ENCODE measurements around the gene PSMD11. TPM values are rescaled to one million over a fixed set of nuclear protein-coding genes. Genes with fewer than 3 reads are reported as not detected.

Gene PSMD11
- total and polyA plus RNA-seq, 2 of the 13 experiments (the other 11 are each of a cell fraction or from before 2014, with no cell fraction given), result 69.8 to 152 TPM

DNA sequence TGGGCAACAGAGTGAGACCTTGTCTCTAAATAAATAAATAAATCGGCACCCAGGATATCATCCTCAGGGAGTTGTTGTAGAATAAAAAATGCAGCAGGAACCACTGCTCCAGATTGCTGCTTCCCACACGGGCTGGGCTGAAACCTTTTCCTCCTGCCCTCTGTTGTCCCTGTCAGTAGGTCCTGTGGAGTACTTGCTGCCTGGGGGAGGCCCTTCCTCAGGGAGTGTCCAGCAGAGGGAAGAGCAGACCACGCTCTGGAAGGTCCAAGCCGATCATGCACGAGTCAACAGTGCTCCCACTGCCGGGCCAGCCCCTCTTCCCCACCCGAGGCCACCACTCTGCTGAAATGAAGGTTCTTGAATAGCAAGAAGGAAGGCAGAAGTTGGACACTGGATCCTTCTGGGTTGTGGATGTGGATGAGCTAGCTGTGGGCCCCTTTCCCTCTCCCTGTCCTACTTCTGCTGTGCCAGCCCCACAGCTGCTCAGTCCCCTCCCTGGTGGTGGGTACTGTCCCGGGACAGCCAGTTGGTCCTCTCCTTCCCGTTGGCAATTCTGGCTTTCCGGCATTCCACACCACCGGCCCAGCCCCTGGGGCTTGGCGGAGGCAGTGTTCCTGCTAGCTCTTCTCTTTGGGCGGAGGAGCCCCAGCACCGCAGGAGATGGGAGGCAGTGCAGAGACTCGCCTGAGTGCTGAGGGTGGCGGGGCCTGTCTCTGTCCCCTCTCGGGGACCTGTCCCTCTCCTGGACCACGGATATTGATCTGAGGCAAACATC lies 53.3 kb downstream of the PSMD11 start (continued):
- TF ChIP-seq, protein P1, sequence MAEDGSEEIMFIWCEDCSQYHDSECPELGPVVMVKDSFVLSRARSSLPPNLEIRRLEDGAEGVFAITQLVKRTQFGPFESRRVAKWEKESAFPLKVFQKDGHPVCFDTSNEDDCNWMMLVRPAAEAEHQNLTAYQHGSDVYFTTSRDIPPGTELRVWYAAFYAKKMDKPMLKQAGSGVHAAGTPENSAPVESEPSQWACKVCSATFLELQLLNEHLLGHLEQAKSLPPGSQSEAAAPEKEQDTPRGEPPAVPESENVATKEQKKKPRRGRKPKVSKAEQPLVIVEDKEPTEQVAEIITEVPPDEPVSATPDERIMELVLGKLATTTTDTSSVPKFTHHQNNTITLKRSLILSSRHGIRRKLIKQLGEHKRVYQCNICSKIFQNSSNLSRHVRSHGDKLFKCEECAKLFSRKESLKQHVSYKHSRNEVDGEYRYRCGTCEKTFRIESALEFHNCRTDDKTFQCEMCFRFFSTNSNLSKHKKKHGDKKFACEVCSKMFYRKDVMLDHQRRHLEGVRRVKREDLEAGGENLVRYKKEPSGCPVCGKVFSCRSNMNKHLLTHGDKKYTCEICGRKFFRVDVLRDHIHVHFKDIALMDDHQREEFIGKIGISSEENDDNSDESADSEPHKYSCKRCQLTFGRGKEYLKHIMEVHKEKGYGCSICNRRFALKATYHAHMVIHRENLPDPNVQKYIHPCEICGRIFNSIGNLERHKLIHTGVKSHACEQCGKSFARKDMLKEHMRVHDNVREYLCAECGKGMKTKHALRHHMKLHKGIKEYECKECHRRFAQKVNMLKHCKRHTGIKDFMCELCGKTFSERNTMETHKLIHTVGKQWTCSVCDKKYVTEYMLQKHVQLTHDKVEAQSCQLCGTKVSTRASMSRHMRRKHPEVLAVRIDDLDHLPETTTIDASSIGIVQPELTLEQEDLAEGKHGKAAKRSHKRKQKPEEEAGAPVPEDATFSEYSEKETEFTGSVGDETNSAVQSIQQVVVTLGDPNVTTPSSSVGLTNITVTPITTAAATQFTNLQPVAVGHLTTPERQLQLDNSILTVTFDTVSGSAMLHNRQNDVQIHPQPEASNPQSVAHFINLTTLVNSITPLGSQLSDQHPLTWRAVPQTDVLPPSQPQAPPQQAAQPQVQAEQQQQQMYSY (CRISPR knock-in tag; IDR thresholded peaks at IDR 0.05), result no peak
- TF ChIP-seq SCMH1 (CRISPR knock-in tag; IDR thresholded peaks at IDR 0.05; ENCODE audit: borderline replicate concordance) (no peak), ARID2 (CRISPR knock-in tag; IDR thresholded peaks at IDR 0.05; ENCODE audit: borderline replicate concordance) (no peak), HOXA5 (CRISPR knock-in tag; IDR thresholded peaks at IDR 0.05) (no peak)
- TF ChIP-seq, protein P2, sequence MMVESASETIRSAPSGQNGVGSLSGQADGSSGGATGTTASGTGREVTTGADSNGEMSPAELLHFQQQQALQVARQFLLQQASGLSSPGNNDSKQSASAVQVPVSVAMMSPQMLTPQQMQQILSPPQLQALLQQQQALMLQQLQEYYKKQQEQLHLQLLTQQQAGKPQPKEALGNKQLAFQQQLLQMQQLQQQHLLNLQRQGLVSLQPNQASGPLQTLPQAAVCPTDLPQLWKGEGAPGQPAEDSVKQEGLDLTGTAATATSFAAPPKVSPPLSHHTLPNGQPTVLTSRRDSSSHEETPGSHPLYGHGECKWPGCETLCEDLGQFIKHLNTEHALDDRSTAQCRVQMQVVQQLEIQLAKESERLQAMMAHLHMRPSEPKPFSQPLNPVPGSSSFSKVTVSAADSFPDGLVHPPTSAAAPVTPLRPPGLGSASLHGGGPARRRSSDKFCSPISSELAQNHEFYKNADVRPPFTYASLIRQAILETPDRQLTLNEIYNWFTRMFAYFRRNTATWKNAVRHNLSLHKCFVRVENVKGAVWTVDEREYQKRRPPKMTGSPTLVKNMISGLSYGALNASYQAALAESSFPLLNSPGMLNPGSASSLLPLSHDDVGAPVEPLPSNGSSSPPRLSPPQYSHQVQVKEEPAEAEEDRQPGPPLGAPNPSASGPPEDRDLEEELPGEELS (CRISPR knock-in tag; IDR thresholded peaks at IDR 0.05), result no peak
- TF ChIP-seq, protein P3, sequence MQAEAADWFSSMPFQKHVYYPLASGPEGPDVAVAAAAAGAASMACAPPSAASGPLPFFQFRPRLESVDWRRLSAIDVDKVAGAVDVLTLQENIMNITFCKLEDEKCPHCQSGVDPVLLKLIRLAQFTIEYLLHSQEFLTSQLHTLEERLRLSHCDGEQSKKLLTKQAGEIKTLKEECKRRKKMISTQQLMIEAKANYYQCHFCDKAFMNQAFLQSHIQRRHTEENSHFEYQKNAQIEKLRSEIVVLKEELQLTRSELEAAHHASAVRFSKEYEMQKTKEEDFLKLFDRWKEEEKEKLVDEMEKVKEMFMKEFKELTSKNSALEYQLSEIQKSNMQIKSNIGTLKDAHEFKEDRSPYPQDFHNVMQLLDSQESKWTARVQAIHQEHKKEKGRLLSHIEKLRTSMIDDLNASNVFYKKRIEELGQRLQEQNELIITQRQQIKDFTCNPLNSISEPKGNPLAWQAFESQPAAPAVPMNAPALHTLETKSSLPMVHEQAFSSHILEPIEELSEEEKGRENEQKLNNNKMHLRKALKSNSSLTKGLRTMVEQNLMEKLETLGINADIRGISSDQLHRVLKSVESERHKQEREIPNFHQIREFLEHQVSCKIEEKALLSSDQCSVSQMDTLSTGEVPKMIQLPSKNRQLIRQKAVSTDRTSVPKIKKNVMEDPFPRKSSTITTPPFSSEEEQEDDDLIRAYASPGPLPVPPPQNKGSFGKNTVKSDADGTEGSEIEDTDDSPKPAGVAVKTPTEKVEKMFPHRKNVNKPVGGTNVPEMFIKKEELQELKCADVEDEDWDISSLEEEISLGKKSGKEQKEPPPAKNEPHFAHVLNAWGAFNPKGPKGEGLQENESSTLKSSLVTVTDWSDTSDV (CRISPR knock-in tag; IDR thresholded peaks at IDR 0.05), result no peak
- TF ChIP-seq, protein P4, sequence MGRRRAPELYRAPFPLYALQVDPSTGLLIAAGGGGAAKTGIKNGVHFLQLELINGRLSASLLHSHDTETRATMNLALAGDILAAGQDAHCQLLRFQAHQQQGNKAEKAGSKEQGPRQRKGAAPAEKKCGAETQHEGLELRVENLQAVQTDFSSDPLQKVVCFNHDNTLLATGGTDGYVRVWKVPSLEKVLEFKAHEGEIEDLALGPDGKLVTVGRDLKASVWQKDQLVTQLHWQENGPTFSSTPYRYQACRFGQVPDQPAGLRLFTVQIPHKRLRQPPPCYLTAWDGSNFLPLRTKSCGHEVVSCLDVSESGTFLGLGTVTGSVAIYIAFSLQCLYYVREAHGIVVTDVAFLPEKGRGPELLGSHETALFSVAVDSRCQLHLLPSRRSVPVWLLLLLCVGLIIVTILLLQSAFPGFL (CRISPR knock-in tag; IDR thresholded peaks at IDR 0.05), result no peak
